Measurements from ENCODE around the gene COL6A2.

- TF ChIP-seq MAX (CRISPR knock-in tag; IDR thresholded peaks at IDR 0.05) = no peak
- no peak for TF ChIP-seq HMGXB4 (CRISPR knock-in tag; IDR thresholded peaks at IDR 0.05)
- no peak for TF ChIP-seq CTCF (IDR thresholded peaks at IDR 0.05)
- no peak for TF ChIP-seq ZNF263 (CRISPR knock-in tag; IDR thresholded peaks at IDR 0.05; ENCODE audit: low read depth)
- no peak for TF ChIP-seq NR2C2 (CRISPR knock-in tag; IDR thresholded peaks at IDR 0.05)
These were observed 32.5 kb upstream of the COL6A2 start for GRCh38 chr21:46065215-46065913.
